Inflammatory macrophage (primary cell): ENCODE measurements around the gene PIGV.
A peak's percentile ranks its signal among the peaks of the same experiment; 100 is the strongest.
"Not testable (repeated sequence)": the region's sequence is repeated elsewhere in the genome, so short reads cannot be mapped to it uniquely, and the experiment has no call there.

ENCODE experiments used
- DNase-seq, 2 donors: peaks; one replicate each; pipeline ENCODE4 v3.0.0-alpha.2; 2020 to 2022

The PIGV gene

GRCh38 chr1:26833432-26834405 lies 46.0 kb downstream of the PIGV start:
- peak; percentile 34 to 60 for DNase-seq

- not testable (repeated sequence) for DNase-seq
Measured at GRCh38 chr1:26837665-26838064, 49.9 kb downstream of the PIGV start.

- DNase-seq: no peak
Measured at GRCh38 chr1:26838474-26839338, 51.0 kb downstream of the PIGV start.

- no peak for DNase-seq
Measured at GRCh38 chr1:26839339-26839722, 51.6 kb downstream of the PIGV start.

- DNase-seq: no peak
Measured at GRCh38 chr1:26839779-26840178, 52.0 kb downstream of the PIGV start.

GRCh38 chr1:26844424-26845196 lies 56.9 kb downstream of the PIGV start:
- DNase-seq: no peak

GRCh38 chr1:26847826-26848225 lies 60.1 kb downstream of the PIGV start:
- DNase-seq: not testable (repeated sequence)
